Limb (tissue), 2 donors: ENCODE results near the gene CTXN2.

Experiments used
- DNase-seq, 2 donors: peaks; one replicate each; pipeline ENCODE4 v3.0.0-alpha.2; 2016; ENCODE audit errors: extremely low spot score in 2 of 2

CTXN2 gene

GRCh38 chr15:48191574-48192225 lies at the start of gene CTXN2:
Gene CTXN2, plus strand, starts transcription at chr15:48191665. Its CDS starts 9,636 bp downstream, at chr15:48201301.
- DNase-seq, result peak in 1 of 2 donors; percentile 44

- DNase-seq, result no peak
Observed at GRCh38 chr15:48143856-48144255, 47.6 kb upstream of the CTXN2 start.

- peak in 1 of 2 donors; percentile 7 for DNase-seq
Observed at GRCh38 chr15:48144889-48145288, 46.6 kb upstream of the CTXN2 start.

GRCh38 chr15:48145923-48146322 lies 45.5 kb upstream of the CTXN2 start:
- DNase-seq, result no peak

- no peak for DNase-seq
Observed at GRCh38 chr15:48147358-48147757, 44.1 kb upstream of the CTXN2 start.

- DNase-seq, result no peak
Observed at GRCh38 chr15:48149858-48150257, 41.6 kb upstream of the CTXN2 start.

GRCh38 chr15:48153526-48153925 lies 37.9 kb upstream of the CTXN2 start:
- DNase-seq, result no peak

GRCh38 chr15:48168616-48169015 lies 22.8 kb upstream of the CTXN2 start:
- no peak for DNase-seq

GRCh38 chr15:48170981-48171380 lies 20.5 kb upstream of the CTXN2 start:
- DNase-seq, result no peak

- no peak for DNase-seq
Observed at GRCh38 chr15:48175126-48175525, 16.3 kb upstream of the CTXN2 start.

GRCh38 chr15:48176112-48176511 lies 15.4 kb upstream of the CTXN2 start:
- DNase-seq, result no peak

GRCh38 chr15:48176957-48177356 lies 14.5 kb upstream of the CTXN2 start:
- no peak for DNase-seq

GRCh38 chr15:48177383-48177765 lies 14.1 kb upstream of the CTXN2 start:
- DNase-seq, result peak in 1 of 2 donors; percentile 68

GRCh38 chr15:48177766-48178647 lies 13.5 kb upstream of the CTXN2 start, which contains the start of gene MYEF2:
Gene MYEF2, minus strand, starts transcription at chr15:48178295. Its CDS starts 58 bp downstream, at chr15:48178237.
- peak; percentile 58 to 89 for DNase-seq

- DNase-seq, result no peak
Observed at GRCh38 chr15:48178648-48178931, 12.9 kb upstream of the CTXN2 start.

- no peak for DNase-seq
Observed at GRCh38 chr15:48182749-48183148, 8.7 kb upstream of the CTXN2 start.

- no peak for DNase-seq
Observed at GRCh38 chr15:48185529-48185928, 5.9 kb upstream of the CTXN2 start.

- no peak for DNase-seq
Observed at GRCh38 chr15:48186271-48186670, 5.2 kb upstream of the CTXN2 start.

- peak; percentile 84 to 88 for DNase-seq
Observed at GRCh38 chr15:48190932-48191573, 412 bp upstream of the CTXN2 start.

- no peak for DNase-seq
Observed at GRCh38 chr15:48202068-48202467, 10.6 kb downstream of the CTXN2 start.

- no peak for DNase-seq
Observed at GRCh38 chr15:48205981-48206380, 14.5 kb downstream of the CTXN2 start, which contains the start of gene SLC12A1. Gene SLC12A1, plus strand, starts transcription at chr15:48206302. Its CDS starts 1,418 bp downstream, at chr15:48207720.

- no peak for DNase-seq
Observed at GRCh38 chr15:48221261-48221660, 29.8 kb downstream of the CTXN2 start.
